GM23338 (cell line): Measurements from ENCODE around the gene PACSIN1. TPM values are rescaled to one million over a fixed set of nuclear protein-coding genes. Genes with fewer than 3 reads are reported as not detected.

ENCODE experiments used
- ATAC-seq: fragments of 200-7000 bp; cut with Tn5 transposase; 3 replicates; pipeline ENCODE4 v1.9.1; 2020
- DNase-seq: peaks from one replicate; pipeline ENCODE4 v3.0.0-alpha.2; 2015; ENCODE audit warnings: low spot score
- H2AFZ ChIP-seq: fragments of 200-600 bp; sonication (generic); 2 replicates; pipeline ENCODE4 v1.8.0; 2016; ENCODE audit warnings: antibody characterized with exemption, mild to moderate bottlenecking, moderate library complexity
- H3F3A ChIP-seq: fragments of 200-600 bp; sonication (generic); replicated peaks from 2 replicates; pipeline ENCODE4 v1.8.0; 2017; ENCODE audit warnings: antibody characterized with exemption, mixed run types, low read depth
- H3K27ac ChIP-seq: fragments of 200-600 bp; sonication (generic); 2 replicates; pipeline ENCODE4 v1.6.1; 2016; ENCODE audit warnings: low read depth
- H3K27me3 ChIP-seq: fragments of 200-600 bp; sonication (generic); 2 replicates; pipeline ENCODE4 v1.8.0; 2016; ENCODE audit warnings: mild to moderate bottlenecking, mixed run types, moderate library complexity; ENCODE audit not compliant: insufficient read depth
- H3K36me3 ChIP-seq: fragments of 200-600 bp; sonication (generic); 2 replicates; pipeline ENCODE4 v1.8.0; 2016; ENCODE audit warnings: mild to moderate bottlenecking; ENCODE audit not compliant: insufficient read depth
- H3K4me1 ChIP-seq: fragments of 200-600 bp; sonication (generic); 2 replicates; pipeline ENCODE4 v1.8.0; 2016; ENCODE audit warnings: mild to moderate bottlenecking, moderate library complexity; ENCODE audit not compliant: insufficient read depth
- H3K4me2 ChIP-seq: fragments of 200-600 bp; sonication (generic); 2 replicates; pipeline ENCODE4 v1.7.1; 2017; ENCODE audit warnings: mixed run types
- H3K4me3 ChIP-seq: fragments of 200-600 bp; sonication (generic); 2 replicates; pipeline ENCODE4 v1.6.1; 2016; ENCODE audit warnings: mixed run types
- H3K79me2 ChIP-seq: fragments of 200-600 bp; sonication (generic); replicated peaks from 2 replicates; pipeline ENCODE4 v1.8.0; 2017; ENCODE audit warnings: mild to moderate bottlenecking; ENCODE audit not compliant: insufficient read depth
- H3K9me2 ChIP-seq: fragments of 200-600 bp; sonication (generic); 2 replicates; pipeline ENCODE4 v1.8.0; 2017; ENCODE audit not compliant: insufficient read depth
- H4K20me1 ChIP-seq: fragments of 200-600 bp; sonication (generic); replicated peaks from 2 replicates; pipeline ENCODE4 v1.8.0; 2017; ENCODE audit warnings: mild to moderate bottlenecking; ENCODE audit not compliant: insufficient read depth
- H3K27ac Mint-ChIP-seq: 2 replicates; pipeline ENCODE4 v1.8.0; 2020; ENCODE audit warnings: inconsistent platforms, mild to moderate bottlenecking, moderate library complexity, mixed read lengths
- H3K27me3 Mint-ChIP-seq: 3 replicates; pipeline ENCODE4 v1.8.0; 2022; ENCODE audit warnings: low read depth, mild to moderate bottlenecking, moderate library complexity, mixed read lengths, inconsistent platforms; ENCODE audit not compliant: insufficient read depth, poor library complexity
- H3K36me3 Mint-ChIP-seq: 3 replicates; pipeline ENCODE4 v1.8.0; 2021; ENCODE audit warnings: low read depth, mild to moderate bottlenecking, inconsistent platforms, moderate library complexity, mixed read lengths
- H3K4me1 Mint-ChIP-seq: 3 replicates; pipeline ENCODE4 v1.8.0; 2020; ENCODE audit warnings: mild to moderate bottlenecking, inconsistent platforms, mixed read lengths
- H3K4me3 Mint-ChIP-seq: 3 replicates; pipeline ENCODE4 v1.8.0; 2021; ENCODE audit warnings: moderate library complexity, mild to moderate bottlenecking, inconsistent platforms, mixed read lengths
- H3K9me3 Mint-ChIP-seq: 3 replicates; pipeline ENCODE4 v1.8.0; 2020; ENCODE audit warnings: moderate library complexity, mild to moderate bottlenecking, inconsistent platforms, mixed read lengths
- CREB1 ChIP-seq: fragments of 250-450 bp; sonication (Bioruptor Pico); IDR thresholded peaks from 2 replicates; pipeline ENCODE4 v1.5.0; 2020; ENCODE audit warnings: low read depth, mild to moderate bottlenecking, moderate library complexity
- EZH2 ChIP-seq: fragments of 200-600 bp; sonication (generic); IDR thresholded peaks from one replicate; pipeline ENCODE4 v1.8.0; 2017; ENCODE audit warnings: antibody characterized with exemption, mild to moderate bottlenecking, low read depth; ENCODE audit not compliant: unreplicated experiment
- EZH2phosphoT487 ChIP-seq: fragments of 200-600 bp; sonication (generic); IDR thresholded peaks from one replicate; pipeline ENCODE4 v1.8.1; 2018; ENCODE audit warnings: antibody characterized with exemption; ENCODE audit not compliant: unreplicated experiment
- JUNB ChIP-seq: IDR thresholded peaks from one replicate; pipeline ENCODE4 v1.6.1; 2016; ENCODE audit warnings: antibody characterized with exemption; ENCODE audit not compliant: unreplicated experiment
- NANOG ChIP-seq: IDR thresholded peaks from 2 replicates; pipeline ENCODE4 v1.6.1; 2016; ENCODE audit warnings: antibody characterized with exemption, borderline replicate concordance
- POLR2AphosphoS5 ChIP-seq: IDR thresholded peaks from 2 replicates; pipeline ENCODE4 v1.6.1; 2016; ENCODE audit warnings: antibody characterized with exemption, low read depth
- STAT1 ChIP-seq: IDR thresholded peaks from one replicate; pipeline ENCODE4 v1.6.1; 2016; ENCODE audit warnings: antibody characterized with exemption; ENCODE audit not compliant: unreplicated experiment
- ZNF114 ChIP-seq: fragments of 250-450 bp; sonication (Bioruptor Pico); IDR thresholded peaks from 2 replicates; pipeline ENCODE4 v1.5.0; 2020; ENCODE audit warnings: mild to moderate bottlenecking, moderate library complexity
- ZNF331 ChIP-seq: fragments of 250-450 bp; sonication (Bioruptor Pico); IDR thresholded peaks from 2 replicates; pipeline ENCODE4 v1.5.0; 2020; ENCODE audit warnings: low read depth, mild to moderate bottlenecking, moderate library complexity
- polyA plus RNA-seq: library from polyadenylated mRNA; unstranded; fragments of >200 nt; fragmentation: Nextera tagmentation; extraction: Ambion mirVana; gene quantifications from 2 replicates; pipeline ENCODE4 v1.2.1, GENCODE V29; 2016
- total RNA-seq: library from RNA; depleted of rRNA; stranded (reverse); fragments of >200 nt; shearing (Covaris generic); gene quantifications from 2 replicates; pipeline ENCODE4 v1.2.3, GENCODE V29; 2014
- TF ChIP-seq, protein P1 (sequence below): fragments of 250-450 bp; sonication (Bioruptor Pico); IDR thresholded peaks from 2 replicates; pipeline ENCODE4 v1.5.0; 2020; ENCODE audit warnings: mild to moderate bottlenecking, moderate library complexity
- TF ChIP-seq, protein P2 (sequence below), 2 experiments: fragments of 200-600 bp in 1 of 2; sonication (generic) in 1 of 2; conservative IDR thresholded peaks; 2 replicates each; pipeline versions ENCODE4 v1.5.1 to v1.6.1; 2016 to 2017; ENCODE audit warnings: antibody characterized with exemption in 2 of 2, low read depth in 2 of 2, mild to moderate bottlenecking in 2 of 2, moderate library complexity in 1 of 2
- TF ChIP-seq, protein P3 (sequence below): IDR thresholded peaks from 2 replicates; pipeline ENCODE4 v1.6.1; 2016; ENCODE audit warnings: antibody characterized with exemption
- TF ChIP-seq, protein P4 (sequence below): IDR thresholded peaks from one replicate; pipeline ENCODE4 v1.6.1; 2018; ENCODE audit warnings: antibody characterized with exemption; ENCODE audit not compliant: unreplicated experiment

PACSIN1 gene
- total and polyA plus RNA-seq, 2 experiments from 2014 or later, result 5.2 to 8.7 TPM

DNA sequence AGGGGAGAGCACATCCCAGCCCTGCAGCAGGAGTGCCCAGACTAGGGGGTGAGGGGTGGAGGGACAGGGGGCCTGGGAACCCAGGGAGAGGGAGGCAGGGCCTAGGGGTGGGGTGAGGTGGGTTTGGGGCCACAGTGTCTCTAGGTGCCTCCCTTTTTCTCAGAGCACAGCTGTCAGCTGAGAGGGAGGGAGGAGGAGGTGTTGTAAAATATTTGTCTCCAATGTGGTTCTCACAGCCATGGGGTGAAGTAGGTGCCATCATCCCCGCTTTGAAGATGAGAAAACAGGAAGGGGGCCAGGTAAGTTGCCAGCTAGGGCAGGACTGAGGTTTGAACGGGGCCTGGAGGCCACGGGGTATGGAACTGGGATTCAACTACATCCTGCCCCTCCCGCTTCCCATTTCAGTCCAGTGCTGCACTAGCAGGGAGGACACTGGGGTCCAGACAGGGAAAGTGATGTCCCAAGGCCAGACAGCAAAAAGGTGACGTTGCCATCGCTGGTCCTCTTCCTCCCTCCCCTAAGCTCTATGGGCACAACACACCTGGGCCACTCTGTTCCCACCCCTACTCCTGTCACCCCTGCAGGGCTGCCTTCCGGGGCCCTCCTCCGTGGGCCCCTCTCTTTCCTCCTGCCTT lies 20.3 kb downstream of the PACSIN1 start:
- H3K4me3 Mint-ChIP-seq, result no peak overlapping the region
- H3K4me1 ChIP-seq, result peaks cover 2% of the 10 kb centered on the region; the same call in 1 of the 2 replicates
- H3K27me3 Mint-ChIP-seq, result peaks cover 1% of the 10 kb centered on the region
- no peak for TF ChIP-seq ZNF331 (CRISPR knock-in tag)
- TF ChIP-seq STAT1, result no peak
- TF ChIP-seq, protein P1, sequence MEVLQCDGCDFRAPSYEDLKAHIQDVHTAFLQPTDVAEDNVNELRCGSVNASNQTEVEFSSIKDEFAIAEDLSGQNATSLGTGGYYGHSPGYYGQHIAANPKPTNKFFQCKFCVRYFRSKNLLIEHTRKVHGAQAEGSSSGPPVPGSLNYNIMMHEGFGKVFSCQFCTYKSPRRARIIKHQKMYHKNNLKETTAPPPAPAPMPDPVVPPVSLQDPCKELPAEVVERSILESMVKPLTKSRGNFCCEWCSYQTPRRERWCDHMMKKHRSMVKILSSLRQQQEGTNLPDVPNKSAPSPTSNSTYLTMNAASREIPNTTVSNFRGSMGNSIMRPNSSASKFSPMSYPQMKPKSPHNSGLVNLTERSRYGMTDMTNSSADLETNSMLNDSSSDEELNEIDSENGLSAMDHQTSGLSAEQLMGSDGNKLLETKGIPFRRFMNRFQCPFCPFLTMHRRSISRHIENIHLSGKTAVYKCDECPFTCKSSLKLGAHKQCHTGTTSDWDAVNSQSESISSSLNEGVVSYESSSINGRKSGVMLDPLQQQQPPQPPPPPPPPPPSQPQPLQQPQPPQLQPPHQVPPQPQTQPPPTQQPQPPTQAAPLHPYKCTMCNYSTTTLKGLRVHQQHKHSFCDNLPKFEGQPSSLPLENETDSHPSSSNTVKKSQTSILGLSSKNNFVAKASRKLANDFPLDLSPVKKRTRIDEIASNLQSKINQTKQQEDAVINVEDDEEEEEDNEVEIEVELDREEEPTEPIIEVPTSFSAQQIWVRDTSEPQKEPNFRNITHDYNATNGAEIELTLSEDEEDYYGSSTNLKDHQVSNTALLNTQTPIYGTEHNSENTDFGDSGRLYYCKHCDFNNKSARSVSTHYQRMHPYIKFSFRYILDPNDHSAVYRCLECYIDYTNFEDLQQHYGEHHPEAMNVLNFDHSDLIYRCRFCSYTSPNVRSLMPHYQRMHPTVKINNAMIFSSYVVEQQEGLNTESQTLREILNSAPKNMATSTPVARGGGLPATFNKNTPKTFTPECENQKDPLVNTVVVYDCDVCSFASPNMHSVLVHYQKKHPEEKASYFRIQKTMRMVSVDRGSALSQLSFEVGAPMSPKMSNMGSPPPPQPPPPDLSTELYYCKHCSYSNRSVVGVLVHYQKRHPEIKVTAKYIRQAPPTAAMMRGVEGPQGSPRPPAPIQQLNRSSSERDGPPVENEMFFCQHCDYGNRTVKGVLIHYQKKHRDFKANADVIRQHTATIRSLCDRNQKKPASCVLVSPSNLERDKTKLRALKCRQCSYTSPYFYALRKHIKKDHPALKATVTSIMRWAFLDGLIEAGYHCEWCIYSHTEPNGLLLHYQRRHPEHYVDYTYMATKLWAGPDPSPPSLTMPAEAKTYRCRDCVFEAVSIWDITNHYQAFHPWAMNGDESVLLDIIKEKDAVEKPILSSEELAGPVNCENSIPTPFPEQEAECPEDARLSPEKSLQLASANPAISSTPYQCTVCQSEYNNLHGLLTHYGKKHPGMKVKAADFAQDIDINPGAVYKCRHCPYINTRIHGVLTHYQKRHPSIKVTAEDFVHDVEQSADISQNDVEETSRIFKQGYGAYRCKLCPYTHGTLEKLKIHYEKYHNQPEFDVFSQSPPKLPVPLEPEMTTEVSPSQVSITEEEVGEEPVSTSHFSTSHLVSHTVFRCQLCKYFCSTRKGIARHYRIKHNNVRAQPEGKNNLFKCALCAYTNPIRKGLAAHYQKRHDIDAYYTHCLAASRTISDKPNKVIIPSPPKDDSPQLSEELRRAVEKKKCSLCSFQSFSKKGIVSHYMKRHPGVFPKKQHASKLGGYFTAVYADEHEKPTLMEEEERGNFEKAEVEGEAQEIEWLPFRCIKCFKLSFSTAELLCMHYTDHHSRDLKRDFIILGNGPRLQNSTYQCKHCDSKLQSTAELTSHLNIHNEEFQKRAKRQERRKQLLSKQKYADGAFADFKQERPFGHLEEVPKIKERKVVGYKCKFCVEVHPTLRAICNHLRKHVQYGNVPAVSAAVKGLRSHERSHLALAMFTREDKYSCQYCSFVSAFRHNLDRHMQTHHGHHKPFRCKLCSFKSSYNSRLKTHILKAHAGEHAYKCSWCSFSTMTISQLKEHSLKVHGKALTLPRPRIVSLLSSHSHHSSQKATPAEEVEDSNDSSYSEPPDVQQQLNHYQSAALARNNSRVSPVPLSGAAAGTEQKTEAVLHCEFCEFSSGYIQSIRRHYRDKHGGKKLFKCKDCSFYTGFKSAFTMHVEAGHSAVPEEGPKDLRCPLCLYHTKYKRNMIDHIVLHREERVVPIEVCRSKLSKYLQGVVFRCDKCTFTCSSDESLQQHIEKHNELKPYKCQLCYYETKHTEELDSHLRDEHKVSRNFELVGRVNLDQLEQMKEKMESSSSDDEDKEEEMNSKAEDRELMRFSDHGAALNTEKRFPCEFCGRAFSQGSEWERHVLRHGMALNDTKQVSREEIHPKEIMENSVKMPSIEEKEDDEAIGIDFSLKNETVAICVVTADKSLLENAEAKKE (CRISPR knock-in tag), result no peak
- no peak for TF ChIP-seq POLR2AphosphoS5
- TF ChIP-seq, protein P2, sequence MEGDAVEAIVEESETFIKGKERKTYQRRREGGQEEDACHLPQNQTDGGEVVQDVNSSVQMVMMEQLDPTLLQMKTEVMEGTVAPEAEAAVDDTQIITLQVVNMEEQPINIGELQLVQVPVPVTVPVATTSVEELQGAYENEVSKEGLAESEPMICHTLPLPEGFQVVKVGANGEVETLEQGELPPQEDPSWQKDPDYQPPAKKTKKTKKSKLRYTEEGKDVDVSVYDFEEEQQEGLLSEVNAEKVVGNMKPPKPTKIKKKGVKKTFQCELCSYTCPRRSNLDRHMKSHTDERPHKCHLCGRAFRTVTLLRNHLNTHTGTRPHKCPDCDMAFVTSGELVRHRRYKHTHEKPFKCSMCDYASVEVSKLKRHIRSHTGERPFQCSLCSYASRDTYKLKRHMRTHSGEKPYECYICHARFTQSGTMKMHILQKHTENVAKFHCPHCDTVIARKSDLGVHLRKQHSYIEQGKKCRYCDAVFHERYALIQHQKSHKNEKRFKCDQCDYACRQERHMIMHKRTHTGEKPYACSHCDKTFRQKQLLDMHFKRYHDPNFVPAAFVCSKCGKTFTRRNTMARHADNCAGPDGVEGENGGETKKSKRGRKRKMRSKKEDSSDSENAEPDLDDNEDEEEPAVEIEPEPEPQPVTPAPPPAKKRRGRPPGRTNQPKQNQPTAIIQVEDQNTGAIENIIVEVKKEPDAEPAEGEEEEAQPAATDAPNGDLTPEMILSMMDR (conservative IDR thresholded peaks at IDR 0.05; ENCODE audit: low read depth in 2 of 2), result no peak
- no peak for TF ChIP-seq JUNB
- no peak for TF ChIP-seq NANOG
- no peak for TF ChIP-seq ZNF114
- TF ChIP-seq, protein P3, sequence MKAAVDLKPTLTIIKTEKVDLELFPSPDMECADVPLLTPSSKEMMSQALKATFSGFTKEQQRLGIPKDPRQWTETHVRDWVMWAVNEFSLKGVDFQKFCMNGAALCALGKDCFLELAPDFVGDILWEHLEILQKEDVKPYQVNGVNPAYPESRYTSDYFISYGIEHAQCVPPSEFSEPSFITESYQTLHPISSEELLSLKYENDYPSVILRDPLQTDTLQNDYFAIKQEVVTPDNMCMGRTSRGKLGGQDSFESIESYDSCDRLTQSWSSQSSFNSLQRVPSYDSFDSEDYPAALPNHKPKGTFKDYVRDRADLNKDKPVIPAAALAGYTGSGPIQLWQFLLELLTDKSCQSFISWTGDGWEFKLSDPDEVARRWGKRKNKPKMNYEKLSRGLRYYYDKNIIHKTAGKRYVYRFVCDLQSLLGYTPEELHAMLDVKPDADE, result no peak
- TF ChIP-seq EZH2phosphoT487, result no peak
- TF ChIP-seq, protein P4, sequence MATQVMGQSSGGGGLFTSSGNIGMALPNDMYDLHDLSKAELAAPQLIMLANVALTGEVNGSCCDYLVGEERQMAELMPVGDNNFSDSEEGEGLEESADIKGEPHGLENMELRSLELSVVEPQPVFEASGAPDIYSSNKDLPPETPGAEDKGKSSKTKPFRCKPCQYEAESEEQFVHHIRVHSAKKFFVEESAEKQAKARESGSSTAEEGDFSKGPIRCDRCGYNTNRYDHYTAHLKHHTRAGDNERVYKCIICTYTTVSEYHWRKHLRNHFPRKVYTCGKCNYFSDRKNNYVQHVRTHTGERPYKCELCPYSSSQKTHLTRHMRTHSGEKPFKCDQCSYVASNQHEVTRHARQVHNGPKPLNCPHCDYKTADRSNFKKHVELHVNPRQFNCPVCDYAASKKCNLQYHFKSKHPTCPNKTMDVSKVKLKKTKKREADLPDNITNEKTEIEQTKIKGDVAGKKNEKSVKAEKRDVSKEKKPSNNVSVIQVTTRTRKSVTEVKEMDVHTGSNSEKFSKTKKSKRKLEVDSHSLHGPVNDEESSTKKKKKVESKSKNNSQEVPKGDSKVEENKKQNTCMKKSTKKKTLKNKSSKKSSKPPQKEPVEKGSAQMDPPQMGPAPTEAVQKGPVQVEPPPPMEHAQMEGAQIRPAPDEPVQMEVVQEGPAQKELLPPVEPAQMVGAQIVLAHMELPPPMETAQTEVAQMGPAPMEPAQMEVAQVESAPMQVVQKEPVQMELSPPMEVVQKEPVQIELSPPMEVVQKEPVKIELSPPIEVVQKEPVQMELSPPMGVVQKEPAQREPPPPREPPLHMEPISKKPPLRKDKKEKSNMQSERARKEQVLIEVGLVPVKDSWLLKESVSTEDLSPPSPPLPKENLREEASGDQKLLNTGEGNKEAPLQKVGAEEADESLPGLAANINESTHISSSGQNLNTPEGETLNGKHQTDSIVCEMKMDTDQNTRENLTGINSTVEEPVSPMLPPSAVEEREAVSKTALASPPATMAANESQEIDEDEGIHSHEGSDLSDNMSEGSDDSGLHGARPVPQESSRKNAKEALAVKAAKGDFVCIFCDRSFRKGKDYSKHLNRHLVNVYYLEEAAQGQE, result no peak
- TF ChIP-seq CREB1 (CRISPR knock-in tag), result no peak
- no peak for TF ChIP-seq EZH2
- H4K20me1 ChIP-seq, result no peaks in the 10 kb centered on the region; the same call in 1 of the 2 replicates
- H3K79me2 ChIP-seq, result no peaks in the 10 kb centered on the region
- peaks cover 17% of the 10 kb centered on the region for H3K4me1 Mint-ChIP-seq
- no peaks in the 10 kb centered on the region for H3K9me2 ChIP-seq
- no peak overlapping the region for H3K4me2 ChIP-seq
- no peaks in the 10 kb centered on the region for H3K36me3 Mint-ChIP-seq
- H3K36me3 ChIP-seq, result no peaks in the 10 kb centered on the region
- no peak overlapping the region for H3K4me3 ChIP-seq
- no peaks in the 10 kb centered on the region for H3F3A ChIP-seq
- ATAC-seq, result no peak
- no peak overlapping the region for H3K27ac ChIP-seq
- no peak overlapping the region for H2AFZ ChIP-seq
- H3K9me3 Mint-ChIP-seq, result no peaks in the 10 kb centered on the region
- no peak for DNase-seq
- no peaks in the 10 kb centered on the region for H3K27me3 ChIP-seq
- H3K27ac Mint-ChIP-seq, result 0 out of 2 replicates have a peak overlapping the region, but pooled peaks have one; percentile 65
